ENCODE results near the gene ANKH.

ANKH gene

DNA sequence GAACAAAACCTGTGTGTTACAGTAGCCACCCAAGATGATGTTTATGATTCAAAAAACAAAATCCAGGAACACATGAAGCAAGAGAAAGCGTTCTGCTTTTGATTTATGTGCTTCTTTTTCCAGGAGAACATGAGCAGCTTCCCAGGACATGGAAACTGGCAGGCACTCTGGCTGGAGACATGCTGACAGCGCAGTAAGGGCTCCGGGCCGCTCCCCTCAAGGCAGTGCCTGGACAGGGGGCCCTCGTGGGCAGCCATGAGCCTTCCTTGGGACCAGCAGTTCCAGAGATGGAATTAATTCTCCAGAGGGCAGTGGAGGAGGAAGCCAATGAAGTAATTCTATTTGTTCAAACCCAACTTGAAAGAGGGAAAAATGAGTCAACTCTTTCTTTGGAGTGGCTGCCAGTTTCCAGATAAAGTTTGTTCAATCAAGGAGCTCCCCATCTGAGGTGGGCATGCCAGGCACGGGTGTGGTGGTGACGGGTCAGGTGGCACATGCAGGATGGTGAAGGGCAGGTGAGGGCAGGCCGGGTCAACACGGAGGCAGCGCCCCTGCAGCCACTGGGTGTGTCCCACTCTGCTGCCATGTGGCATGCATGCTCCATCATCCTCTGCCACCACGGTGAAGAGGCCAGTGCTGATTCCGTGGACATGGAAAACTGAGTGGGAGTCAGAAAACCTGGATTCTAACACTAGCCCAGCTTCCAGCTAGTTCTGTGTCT, 123.2 kb downstream of the ANKH start:
- no peaks in the 10 kb centered on the region for H3K27me3 ChIP-seq (ENCODE audit: control insufficient read depth in 1 of 2, insufficient read depth in 2 of 2, low read length in 2 of 2)
- peaks cover 6% of the 10 kb centered on the region for H3K36me3 ChIP-seq (ENCODE audit: insufficient read depth, low read length)
- no peak overlapping the region for H3K27ac ChIP-seq (ENCODE audit: low read depth, low read length)
- H3K9ac ChIP-seq (ENCODE audit: low read length): no peak overlapping the region
- no peak overlapping the region for H3K4me3 ChIP-seq (ENCODE audit: low read depth in 1 of 2, low read length in 2 of 2)
- no peaks in the 10 kb centered on the region for H3K9me3 ChIP-seq (ENCODE audit: low read length)
- no peaks in the 10 kb centered on the region for H3K4me1 ChIP-seq (ENCODE audit: insufficient read depth, low read length)

DNA sequence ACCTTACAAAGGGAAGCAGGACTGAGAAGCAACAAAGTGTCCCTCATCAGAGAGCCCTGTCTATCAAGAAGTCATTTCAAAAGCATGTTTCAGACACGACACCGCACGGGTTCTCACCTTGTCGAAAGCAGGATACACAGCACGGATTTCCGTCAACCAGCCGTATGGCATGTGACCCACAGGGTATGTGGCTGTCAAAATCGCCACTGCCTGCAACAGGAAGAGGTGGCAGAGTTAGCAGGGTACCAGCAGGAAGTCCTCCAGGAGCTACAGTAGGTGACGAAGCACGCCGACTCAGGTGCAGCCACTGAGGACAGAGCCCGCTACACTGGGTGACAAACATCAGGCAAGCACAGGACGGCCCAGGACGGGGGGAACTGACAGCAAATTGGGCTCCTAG, 125.8 kb downstream of the ANKH start:
- no peak overlapping the region for H3K4me3 ChIP-seq (ENCODE audit: low read depth in 1 of 2, low read length in 2 of 2)
- no peak overlapping the region for H3K9ac ChIP-seq (ENCODE audit: low read length)
- no peak overlapping the region for H3K27ac ChIP-seq (ENCODE audit: low read depth, low read length)
- H3K36me3 ChIP-seq (ENCODE audit: insufficient read depth, low read length): peaks cover 14% of the 10 kb centered on the region
- H3K4me1 ChIP-seq (ENCODE audit: insufficient read depth, low read length): no peaks in the 10 kb centered on the region
- no peaks in the 10 kb centered on the region for H3K27me3 ChIP-seq (ENCODE audit: control insufficient read depth in 1 of 2, insufficient read depth in 2 of 2, low read length in 2 of 2)
- no peaks in the 10 kb centered on the region for H3K9me3 ChIP-seq (ENCODE audit: low read length)

DNA sequence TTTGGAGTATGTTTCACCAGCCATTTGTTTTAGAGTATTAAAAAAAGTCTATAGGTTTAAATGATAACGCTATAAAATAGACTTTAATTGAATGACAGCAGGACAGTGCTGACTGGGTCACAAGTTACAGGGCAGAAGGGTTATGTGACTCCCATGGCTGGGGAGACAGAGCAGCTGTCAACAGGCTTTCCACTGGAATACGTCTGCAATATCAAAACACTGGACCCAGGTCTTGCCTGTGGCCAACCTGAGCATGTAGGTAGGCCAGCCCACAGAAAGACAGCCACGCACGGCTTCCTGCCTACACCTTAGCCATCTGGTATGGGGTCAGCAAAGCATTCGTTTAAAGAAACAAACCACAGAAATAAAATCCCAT, 126.4 kb downstream of the ANKH start:
- Histone ChIP-seq H3K27ac (ENCODE audit: low read depth, low read length) (no peak overlapping the region), H3K36me3 (ENCODE audit: insufficient read depth, low read length) (peaks cover 9% of the 10 kb centered on the region), H3K4me1 (ENCODE audit: insufficient read depth, low read length) (no peaks in the 10 kb centered on the region), H3K4me3 (ENCODE audit: low read depth in 1 of 2, low read length in 2 of 2) (no peak overlapping the region), H3K9ac (ENCODE audit: low read length) (no peak overlapping the region), H3K27me3 (ENCODE audit: control insufficient read depth in 1 of 2, insufficient read depth in 2 of 2, low read length in 2 of 2) (no peaks in the 10 kb centered on the region), H3K9me3 (ENCODE audit: low read length) (no peaks in the 10 kb centered on the region)

DNA sequence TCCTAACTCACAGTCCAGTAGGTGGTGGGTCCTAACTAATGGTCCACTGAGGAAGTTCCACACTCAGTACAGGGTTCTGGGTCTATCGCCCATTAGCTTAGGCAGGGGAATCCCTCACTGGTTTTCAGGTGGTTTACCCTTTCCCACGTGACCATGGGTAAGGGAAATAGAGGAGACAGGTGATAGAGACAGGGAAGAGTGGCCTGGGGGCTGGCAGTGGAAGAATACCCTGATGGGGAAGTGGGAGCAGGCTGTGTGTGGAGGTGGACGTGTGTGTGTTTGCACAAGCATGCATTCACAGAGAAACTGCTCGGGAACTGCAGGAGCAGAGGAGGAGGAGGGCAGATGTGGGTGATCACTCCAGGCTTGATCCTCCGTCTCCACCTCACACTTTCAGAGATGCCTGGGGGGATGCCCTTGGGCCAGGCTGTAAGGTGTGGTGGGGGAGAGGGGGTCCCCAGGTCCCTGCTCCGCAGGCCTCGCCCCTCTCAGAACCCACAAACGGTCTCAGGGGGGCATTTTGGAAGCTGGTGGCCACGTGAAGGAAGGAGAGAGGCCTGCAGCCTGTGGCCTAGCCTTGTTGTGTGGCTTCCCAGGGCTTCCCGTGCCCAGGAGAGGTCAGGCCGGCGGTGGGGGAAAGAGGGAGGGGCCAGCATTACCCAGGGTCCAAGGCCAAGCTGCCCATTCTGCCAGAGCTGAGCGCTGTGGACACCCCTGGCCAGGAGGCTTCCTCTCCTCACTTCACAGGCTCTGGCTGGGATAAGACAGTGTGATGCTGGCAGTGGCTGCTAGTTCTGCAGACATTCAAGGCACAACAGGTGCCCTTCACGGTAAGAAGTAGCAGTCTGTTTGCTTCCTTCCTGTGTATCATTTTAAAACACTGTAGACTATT, 127.0 kb downstream of the ANKH start:
- Histone ChIP-seq H3K27me3 (ENCODE audit: control insufficient read depth in 1 of 2, insufficient read depth in 2 of 2, low read length in 2 of 2) (no peaks in the 10 kb centered on the region), H3K4me1 (ENCODE audit: insufficient read depth, low read length) (no peaks in the 10 kb centered on the region), H3K36me3 (ENCODE audit: insufficient read depth, low read length) (peaks cover 9% of the 10 kb centered on the region), H3K4me3 (ENCODE audit: low read depth in 1 of 2, low read length in 2 of 2) (no peak overlapping the region), H3K27ac (ENCODE audit: low read depth, low read length) (no peak overlapping the region), H3K9ac (ENCODE audit: low read length) (no peak overlapping the region), H3K9me3 (ENCODE audit: low read length) (no peaks in the 10 kb centered on the region)

DNA sequence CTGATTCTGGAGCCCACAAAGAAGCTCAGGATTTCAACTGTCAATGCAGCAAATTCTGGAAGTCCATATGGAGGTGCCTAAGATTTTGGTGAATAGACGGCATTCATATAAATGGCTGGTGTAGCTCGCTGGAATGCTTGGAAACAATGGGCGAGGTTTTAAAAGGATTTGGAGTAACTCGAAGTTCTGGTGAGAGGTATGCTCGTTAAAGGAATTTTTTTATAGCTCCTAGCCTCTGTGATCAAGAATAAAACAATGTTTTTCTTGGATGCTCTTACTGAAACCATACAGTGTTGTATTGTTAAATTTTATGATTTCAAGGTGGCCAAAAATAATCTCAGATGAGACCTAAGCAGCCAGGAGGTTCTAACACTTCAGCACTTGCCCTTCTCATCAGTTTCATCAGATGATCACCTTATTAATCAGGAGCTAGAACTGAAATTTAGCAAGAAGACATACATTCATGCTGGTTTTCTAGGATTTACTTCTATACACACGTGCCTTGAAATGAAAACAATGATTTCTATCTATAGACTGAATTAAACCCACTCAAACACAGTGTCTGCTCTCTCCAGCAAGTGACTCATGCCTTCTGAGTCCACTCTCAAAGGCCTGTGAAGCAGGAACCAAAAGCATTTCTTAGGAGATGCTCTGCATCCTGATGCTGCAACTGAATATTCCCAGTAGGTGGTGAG, 127.8 kb downstream of the ANKH start:
- no peak overlapping the region for H3K27ac ChIP-seq (ENCODE audit: low read depth, low read length)
- H3K27me3 ChIP-seq (ENCODE audit: control insufficient read depth in 1 of 2, insufficient read depth in 2 of 2, low read length in 2 of 2): no peaks in the 10 kb centered on the region
- H3K9ac ChIP-seq (ENCODE audit: low read length): no peak overlapping the region
- peaks cover 9% of the 10 kb centered on the region for H3K36me3 ChIP-seq (ENCODE audit: insufficient read depth, low read length)
- no peak overlapping the region for H3K4me3 ChIP-seq (ENCODE audit: low read depth in 1 of 2, low read length in 2 of 2)
- no peaks in the 10 kb centered on the region for H3K4me1 ChIP-seq (ENCODE audit: insufficient read depth, low read length)
- no peaks in the 10 kb centered on the region for H3K9me3 ChIP-seq (ENCODE audit: low read length)

DNA sequence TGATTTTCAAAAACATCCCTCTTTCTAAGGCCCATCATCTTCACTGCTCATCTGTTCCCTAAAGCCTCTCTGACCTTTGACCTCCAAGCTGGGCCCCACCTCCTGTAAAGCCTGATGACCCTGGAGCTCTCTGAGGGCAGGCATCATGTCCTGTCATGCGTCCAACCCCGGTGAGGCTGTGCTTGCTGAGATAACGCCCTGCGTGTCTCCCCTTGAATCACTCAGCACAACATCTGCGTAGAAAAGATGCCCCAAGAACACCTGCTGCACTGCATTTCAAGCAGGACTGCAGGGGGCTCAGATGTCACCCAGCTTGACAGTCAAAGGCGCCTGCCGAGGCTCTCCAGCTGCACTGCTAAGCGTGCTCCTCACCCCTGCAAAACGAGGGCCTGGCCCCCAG, 129.1 kb downstream of the ANKH start:
- Histone ChIP-seq H3K4me3 (ENCODE audit: low read depth in 1 of 2, low read length in 2 of 2) (no peak overlapping the region), H3K4me1 (ENCODE audit: insufficient read depth, low read length) (no peaks in the 10 kb centered on the region), H3K36me3 (ENCODE audit: insufficient read depth, low read length) (peaks cover 9% of the 10 kb centered on the region), H3K9ac (ENCODE audit: low read length) (no peak overlapping the region), H3K27me3 (ENCODE audit: control insufficient read depth in 1 of 2, insufficient read depth in 2 of 2, low read length in 2 of 2) (no peaks in the 10 kb centered on the region), H3K27ac (ENCODE audit: low read depth, low read length) (no peak overlapping the region), H3K9me3 (ENCODE audit: low read length) (no peaks in the 10 kb centered on the region)

DNA sequence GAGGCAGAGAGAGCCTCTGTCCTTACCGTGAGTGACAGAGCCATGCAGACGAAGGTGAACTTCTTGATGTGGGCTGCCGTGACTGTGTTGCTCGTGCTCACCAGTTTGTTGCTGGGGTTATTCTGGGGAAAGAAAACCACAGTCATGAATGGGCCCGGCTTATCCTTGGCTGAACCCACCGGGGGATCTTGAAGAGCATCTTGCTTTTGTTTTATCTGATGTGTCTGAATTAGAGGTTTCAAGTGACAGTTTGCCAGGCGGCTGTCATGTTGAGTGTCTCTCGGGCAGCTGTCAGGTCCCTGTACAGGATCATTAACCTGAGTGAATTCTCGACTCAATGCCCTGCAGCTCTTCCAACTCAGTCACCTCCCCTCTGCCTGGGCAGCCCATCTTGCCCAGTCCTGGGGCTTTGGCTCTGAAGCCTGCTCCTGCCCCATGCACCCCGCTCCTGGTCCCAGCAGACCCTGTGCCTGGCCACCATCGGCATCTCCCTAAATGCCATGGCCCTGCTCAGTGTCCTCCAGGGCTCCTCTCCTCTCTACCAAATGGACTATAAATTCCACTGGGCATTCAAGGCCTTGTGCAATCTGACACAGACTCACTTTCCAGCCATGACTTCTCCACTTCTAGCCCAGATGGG, 129.7 kb downstream of the ANKH start:
- H3K9me3 ChIP-seq (ENCODE audit: low read length): no peaks in the 10 kb centered on the region
- no peaks in the 10 kb centered on the region for H3K27me3 ChIP-seq (ENCODE audit: control insufficient read depth in 1 of 2, insufficient read depth in 2 of 2, low read length in 2 of 2)
- no peak overlapping the region for H3K4me3 ChIP-seq (ENCODE audit: low read depth in 1 of 2, low read length in 2 of 2)
- H3K4me1 ChIP-seq (ENCODE audit: insufficient read depth, low read length): no peaks in the 10 kb centered on the region
- H3K9ac ChIP-seq (ENCODE audit: low read length): no peak overlapping the region
- H3K36me3 ChIP-seq (ENCODE audit: insufficient read depth, low read length): peaks cover 9% of the 10 kb centered on the region
- no peak overlapping the region for H3K27ac ChIP-seq (ENCODE audit: low read depth, low read length)

DNA sequence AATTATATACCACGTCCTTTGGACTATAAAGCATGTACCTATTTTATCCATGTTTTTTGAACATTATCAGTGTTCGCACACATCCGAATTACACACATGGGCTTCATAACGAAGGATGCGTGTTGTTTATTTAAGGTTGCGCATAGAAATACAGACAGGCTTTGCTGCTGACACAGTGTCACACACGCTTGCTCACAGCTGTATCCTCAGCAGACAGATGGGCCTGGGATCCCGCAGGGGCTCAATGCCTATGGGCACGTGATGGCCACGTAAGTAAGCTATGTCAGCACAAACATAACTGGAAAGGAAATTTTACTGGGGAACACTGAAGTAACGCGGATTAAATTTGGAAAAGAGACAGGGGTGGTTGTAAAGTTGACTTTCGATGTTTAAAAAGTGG, 130.4 kb downstream of the ANKH start:
- Histone ChIP-seq H3K4me3 (ENCODE audit: low read depth in 1 of 2, low read length in 2 of 2) (no peak overlapping the region), H3K27me3 (ENCODE audit: control insufficient read depth in 1 of 2, insufficient read depth in 2 of 2, low read length in 2 of 2) (no peaks in the 10 kb centered on the region), H3K9me3 (ENCODE audit: low read length) (no peaks in the 10 kb centered on the region), H3K4me1 (ENCODE audit: insufficient read depth, low read length) (no peaks in the 10 kb centered on the region), H3K27ac (ENCODE audit: low read depth, low read length) (no peak overlapping the region), H3K9ac (ENCODE audit: low read length) (no peak overlapping the region), H3K36me3 (ENCODE audit: insufficient read depth, low read length) (peaks cover 9% of the 10 kb centered on the region)

DNA sequence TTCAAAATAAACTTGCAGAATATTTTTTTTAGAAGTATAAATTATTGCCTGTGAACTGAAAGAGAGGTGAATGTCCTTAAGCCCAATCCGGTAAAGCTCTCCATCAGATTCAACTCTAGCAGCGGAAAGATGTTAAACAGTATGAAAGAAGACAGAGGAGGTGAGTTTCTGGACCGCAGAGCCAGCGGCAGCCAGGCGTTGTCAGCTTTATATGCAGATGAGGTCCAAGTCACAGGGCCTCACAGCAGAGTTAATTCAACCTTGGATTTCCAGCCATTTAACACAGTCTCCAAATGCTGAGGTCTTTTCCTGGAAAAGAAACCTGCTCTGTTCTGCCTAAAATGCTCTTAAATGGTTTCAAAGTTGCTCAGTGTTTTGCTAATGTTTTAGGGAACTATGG, 131.6 kb downstream of the ANKH start:
- Histone ChIP-seq H3K27me3 (ENCODE audit: control insufficient read depth in 1 of 2, insufficient read depth in 2 of 2, low read length in 2 of 2) (no peaks in the 10 kb centered on the region), H3K9me3 (ENCODE audit: low read length) (no peaks in the 10 kb centered on the region), H3K27ac (ENCODE audit: low read depth, low read length) (no peak overlapping the region), H3K9ac (ENCODE audit: low read length) (no peak overlapping the region), H3K36me3 (ENCODE audit: insufficient read depth, low read length) (peaks cover 9% of the 10 kb centered on the region), H3K4me1 (ENCODE audit: insufficient read depth, low read length) (no peaks in the 10 kb centered on the region), H3K4me3 (ENCODE audit: low read depth in 1 of 2, low read length in 2 of 2) (no peak overlapping the region)

DNA sequence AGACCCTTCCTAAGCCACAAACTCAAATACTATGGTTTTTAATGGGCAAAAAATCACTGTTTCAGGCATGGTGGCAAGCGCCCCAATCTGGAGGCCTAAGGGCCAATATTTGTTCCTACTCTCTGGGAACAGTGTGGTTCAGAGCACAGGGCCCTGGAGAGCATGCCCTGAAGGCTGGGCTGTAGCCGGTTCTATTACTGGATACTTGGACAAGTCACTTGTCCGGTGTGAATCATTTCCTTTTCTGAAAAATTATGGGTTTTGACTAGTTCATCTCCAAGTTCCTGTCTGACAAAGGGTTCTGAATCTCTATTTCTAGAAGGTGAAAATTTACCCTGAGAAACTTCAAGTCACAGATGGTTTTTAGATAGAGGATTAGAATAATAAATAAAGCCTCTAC, 132.0 kb downstream of the ANKH start:
- no peaks in the 10 kb centered on the region for H3K27me3 ChIP-seq (ENCODE audit: control insufficient read depth in 1 of 2, insufficient read depth in 2 of 2, low read length in 2 of 2)
- H3K9me3 ChIP-seq (ENCODE audit: low read length): no peaks in the 10 kb centered on the region
- no peak overlapping the region for H3K4me3 ChIP-seq (ENCODE audit: low read depth in 1 of 2, low read length in 2 of 2)
- H3K36me3 ChIP-seq (ENCODE audit: insufficient read depth, low read length): peaks cover 9% of the 10 kb centered on the region
- H3K27ac ChIP-seq (ENCODE audit: low read depth, low read length): no peak overlapping the region
- H3K4me1 ChIP-seq (ENCODE audit: insufficient read depth, low read length): no peaks in the 10 kb centered on the region
- H3K9ac ChIP-seq (ENCODE audit: low read length): no peak overlapping the region

DNA sequence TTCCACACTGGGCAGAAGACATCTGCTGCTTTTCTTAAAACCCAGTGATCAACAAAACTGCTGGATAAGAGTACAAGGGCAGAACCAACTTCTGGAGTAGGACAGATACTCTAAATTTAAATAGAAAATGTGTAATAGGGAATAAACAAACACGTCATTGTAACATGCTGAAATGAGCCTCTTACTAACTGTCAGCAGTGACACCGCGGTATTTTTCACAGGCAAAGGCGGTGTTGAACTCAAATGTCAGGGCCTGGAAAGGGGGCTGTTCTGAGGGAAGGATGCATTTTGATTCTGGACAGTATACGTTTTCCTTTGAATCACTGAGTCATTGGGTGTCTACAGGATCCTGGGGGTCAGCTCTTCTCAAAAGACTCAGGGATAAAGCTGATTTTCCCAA, 133.5 kb downstream of the ANKH start:
- H3K9ac ChIP-seq (ENCODE audit: low read length): no peak overlapping the region
- no peaks in the 10 kb centered on the region for H3K27me3 ChIP-seq (ENCODE audit: control insufficient read depth in 1 of 2, insufficient read depth in 2 of 2, low read length in 2 of 2)
- no peaks in the 10 kb centered on the region for H3K9me3 ChIP-seq (ENCODE audit: low read length)
- H3K27ac ChIP-seq (ENCODE audit: low read depth, low read length): no peak overlapping the region
- H3K4me1 ChIP-seq (ENCODE audit: insufficient read depth, low read length): no peaks in the 10 kb centered on the region
- no peak overlapping the region for H3K4me3 ChIP-seq (ENCODE audit: low read depth in 1 of 2, low read length in 2 of 2)
- peaks cover 9% of the 10 kb centered on the region for H3K36me3 ChIP-seq (ENCODE audit: insufficient read depth, low read length)
